WTC11 (cell line): ENCODE data around the gene LRRC7. TPM values are rescaled to one million over a fixed set of nuclear protein-coding genes. Genes with fewer than 3 reads are reported as not detected.

ENCODE experiments used
- ATAC-seq: fragments of 200-7000 bp; cut with Tn5 transposase; 2 replicates; pipeline ENCODE4 v1.10.0; 2021; ENCODE audit warnings: mild to moderate bottlenecking, moderate library complexity
- CTCF ChIA-PET: fragments of 300-600 bp; sonication (Branson Sonifier 250); formaldehyde crosslinking; loops from one replicate; lab custom pipeline; 2021; ENCODE audit warnings: antibody characterized with exemption; lab: Charles Lee
- POLR2A ChIA-PET: fragments of 350-600 bp; sonication (Branson Sonifier 250); formaldehyde crosslinking; loops from one replicate; lab custom pipeline; 2021; ENCODE audit warnings: antibody characterized with exemption; lab: Charles Lee
- DNase-seq: peaks from one replicate; pipeline ENCODE4 v3.0.0; 2021; ENCODE audit warnings: low spot score
- H3K27ac Mint-ChIP-seq: 2 replicates; pipeline ENCODE4 v1.8.0; 2021; ENCODE audit warnings: mixed read lengths
- H3K27me3 Mint-ChIP-seq: 2 replicates; pipeline ENCODE4 v1.8.0; 2021; ENCODE audit warnings: low read depth, mild to moderate bottlenecking, moderate library complexity, mixed read lengths
- H3K36me3 Mint-ChIP-seq: 2 replicates; pipeline ENCODE4 v1.8.0; 2021; ENCODE audit warnings: mixed read lengths
- H3K4me1 Mint-ChIP-seq: 2 replicates; pipeline ENCODE4 v1.8.0; 2022; ENCODE audit warnings: mixed read lengths
- H3K4me3 Mint-ChIP-seq: 2 replicates; pipeline ENCODE4 v1.8.0; 2021; ENCODE audit warnings: mild to moderate bottlenecking, moderate library complexity, mixed read lengths
- H3K9me3 Mint-ChIP-seq: 2 replicates; pipeline ENCODE4 v1.8.0; 2021; ENCODE audit warnings: mixed read lengths
- ARID4B ChIP-seq: sonication (generic); formaldehyde crosslinking; IDR thresholded peaks from 2 replicates; pipeline ENCODE4 v1.8.0; 2023; ENCODE audit warnings: missing genetic modification reagents, mild to moderate bottlenecking, borderline replicate concordance
- ATF6 ChIP-seq: sonication (generic); formaldehyde crosslinking; IDR thresholded peaks from 2 replicates; pipeline ENCODE4 v1.8.1; 2023; ENCODE audit warnings: mild to moderate bottlenecking, missing genetic modification reagents
- CREB1 ChIP-seq: sonication (generic); formaldehyde crosslinking; IDR thresholded peaks from 2 replicates; pipeline ENCODE4 v1.8.0; 2023; ENCODE audit warnings: mild to moderate bottlenecking, missing genetic modification reagents
- E2F1 ChIP-seq: sonication (generic); formaldehyde crosslinking; IDR thresholded peaks from 2 replicates; pipeline ENCODE4 v1.8.0; 2022; ENCODE audit warnings: mild to moderate bottlenecking, missing genetic modification reagents
- GTF2I ChIP-seq: fragments of 250-450 bp; sonication (Bioruptor Pico); conservative IDR thresholded peaks from 2 replicates; pipeline ENCODE4 v1.4.0; 2021; ENCODE audit warnings: mild to moderate bottlenecking
- HMGA2 ChIP-seq: fragments of 250-450 bp; sonication (Bioruptor Pico); IDR thresholded peaks from 2 replicates; pipeline ENCODE4 v1.4.0; 2021; ENCODE audit warnings: mild to moderate bottlenecking, moderate library complexity
- SMAD3 ChIP-seq: sonication (generic); formaldehyde crosslinking; IDR thresholded peaks from 2 replicates; pipeline ENCODE4 v1.8.0; 2022; ENCODE audit warnings: missing genetic modification reagents, mild to moderate bottlenecking, borderline replicate concordance
- STAT6 ChIP-seq: sonication (generic); formaldehyde crosslinking; conservative IDR thresholded peaks from 2 replicates; pipeline ENCODE4 v1.8.1; 2023; ENCODE audit warnings: mild to moderate bottlenecking, low read depth, missing genetic modification reagents, moderate library complexity
- ZNF425 ChIP-seq: fragments of 250-450 bp; sonication (Bioruptor Pico); conservative IDR thresholded peaks from 2 replicates; pipeline ENCODE4 v1.9.0; 2021; ENCODE audit warnings: mild to moderate bottlenecking
- total RNA-seq: library from RNA; stranded (reverse); gene quantifications from 3 replicates; pipeline ENCODE4 v1.2.3, GENCODE V29; 2021

LRRC7 gene
- total RNA-seq, 1 experiment from 2014 or later: not detected

GRCh38 chr1:69998847-69999246 lies 431.1 kb downstream of the LRRC7 start:
- CTCF ChIA-PET: no interaction called here
- no peak overlapping the region for H3K27ac Mint-ChIP-seq
- H3K9me3 Mint-ChIP-seq: no peaks in the 10 kb centered on the region; the same call in 1 of the 2 replicates
- no peak overlapping the region for H3K4me3 Mint-ChIP-seq
- no peaks in the 10 kb centered on the region for H3K36me3 Mint-ChIP-seq
- POLR2A ChIA-PET: no interaction called here
- H3K27me3 Mint-ChIP-seq: no peaks in the 10 kb centered on the region
- no peaks in the 10 kb centered on the region for H3K4me1 Mint-ChIP-seq
- ATAC-seq: no peak
- no peak for DNase-seq
- no peak for TF ChIP-seq E2F1 (CRISPR knock-in tag)
- TF ChIP-seq STAT6 (CRISPR knock-in tag): no peak
- TF ChIP-seq ARID4B (CRISPR knock-in tag): no peak
- TF ChIP-seq CREB1: no peak
- TF ChIP-seq GTF2I: no peak

- Mint-ChIP-seq H3K4me3 (no peak overlapping the region), H3K27me3 (no peaks in the 10 kb centered on the region), H3K4me1 (no peaks in the 10 kb centered on the region), H3K9me3 (no peaks in the 10 kb centered on the region)
- ChIA-PET CTCF (no interaction called here), POLR2A (no interaction called here)
- ATAC-seq (no peak), DNase-seq (no peak)
- TF ChIP-seq SMAD3 (CRISPR knock-in tag) (no peak), ZNF425 (no peak), ARID4B (CRISPR knock-in tag) (no peak), ATF6 (CRISPR knock-in tag) (no peak), HMGA2 (CRISPR knock-in tag) (no peak)
- TF ChIP-seq, all 79 proteins: peak for 0
- Mint-ChIP-seq H3K36me3 (no peaks in the 10 kb centered on the region), H3K27ac (no peak overlapping the region)
Observed at GRCh38 chr1:70003211-70003908, 435.6 kb downstream of the LRRC7 start.
